DMS153 treated with DMSO at 0.1 percent for 48 hours (cell line): ENCODE data around the gene BCL2L11.
A peak's percentile ranks its signal among the peaks of the same experiment; 100 is the strongest.
"Not testable (repeated sequence)": the region's sequence is repeated elsewhere in the genome, so short reads cannot be mapped to it uniquely, and the experiment has no call there.

Experiments used
- DNase-seq: peaks from one replicate; lab custom pipeline; 2025; ENCODE audit not compliant: unreplicated experiment; lab: John Stamatoyannopoulos, UW

The BCL2L11 gene, protein sequence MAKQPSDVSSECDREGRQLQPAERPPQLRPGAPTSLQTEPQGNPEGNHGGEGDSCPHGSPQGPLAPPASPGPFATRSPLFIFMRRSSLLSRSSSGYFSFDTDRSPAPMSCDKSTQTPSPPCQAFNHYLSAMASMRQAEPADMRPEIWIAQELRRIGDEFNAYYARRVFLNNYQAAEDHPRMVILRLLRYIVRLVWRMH

DNA sequence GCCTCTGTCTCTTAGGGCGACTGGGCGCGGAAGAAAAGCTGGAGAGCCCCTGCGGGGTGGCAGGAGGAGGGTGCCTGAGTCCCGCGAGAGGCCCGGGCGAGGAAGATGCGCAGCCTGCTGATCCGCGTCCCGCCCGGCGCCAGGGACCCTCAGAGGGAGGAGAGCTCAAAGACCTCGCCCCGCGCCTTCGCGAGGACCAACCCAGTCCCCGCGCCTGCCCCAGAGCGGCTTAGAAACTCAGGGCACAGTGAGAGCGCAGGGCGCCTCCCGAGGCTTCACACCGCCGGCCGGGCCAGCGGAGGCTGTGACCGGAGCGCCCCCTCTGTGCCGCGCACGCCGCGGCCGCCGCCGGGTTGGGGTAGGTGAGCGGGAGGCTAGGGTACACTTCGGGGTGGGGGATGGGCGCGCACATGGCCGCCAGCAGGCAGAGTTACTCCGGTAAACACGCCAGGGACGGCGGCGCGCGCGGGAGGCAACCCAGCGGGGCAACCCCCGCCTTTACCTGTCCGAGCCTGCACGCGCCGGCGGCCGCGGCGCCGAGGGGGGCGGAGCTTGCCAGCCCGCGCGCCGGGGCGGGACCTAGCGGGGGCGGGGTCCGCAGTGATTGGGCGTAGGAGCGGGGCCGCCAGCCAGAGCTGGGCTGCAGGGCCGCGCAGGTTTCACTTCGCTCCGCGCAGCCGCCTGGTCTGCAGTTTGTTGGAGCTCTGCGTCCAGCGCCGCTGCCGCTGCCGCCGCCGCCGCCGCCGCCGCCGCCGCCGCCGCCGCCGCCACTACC is at the start of gene BCL2L11:
Gene BCL2L11 (plus strand): TSS at position 662 of the 775 bp plus-strand sequence. CDS start 2,832 bp downstream, outside the sequence.
- peak; percentile 91 for DNase-seq

DNA sequence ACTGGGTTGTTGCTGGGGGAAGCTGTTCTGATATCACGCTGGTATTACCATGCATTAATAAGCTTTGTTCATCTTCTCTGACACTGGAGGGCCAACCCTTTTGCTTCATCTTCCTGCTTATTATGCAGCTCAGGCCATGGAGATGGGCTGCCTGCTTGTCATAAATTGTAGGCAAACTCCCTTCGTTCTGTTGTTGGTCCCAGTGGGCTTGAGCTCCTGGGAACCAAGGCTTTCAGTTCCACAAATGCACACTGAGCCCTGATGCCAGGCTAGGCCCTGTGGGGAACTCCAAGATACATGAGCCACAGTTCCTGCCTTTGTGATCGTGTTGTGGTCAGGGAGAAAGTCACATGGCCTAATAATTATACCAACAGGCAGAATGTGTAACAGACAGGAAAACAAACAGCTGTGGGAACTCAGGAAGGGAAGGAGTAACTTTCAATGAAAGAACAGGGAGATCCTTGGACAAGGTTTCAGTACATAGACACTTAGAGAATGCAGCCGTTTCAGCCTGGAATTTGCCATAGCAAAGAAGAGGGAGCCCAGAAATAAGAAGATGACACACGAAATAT is 49.0 kb upstream of the BCL2L11 start:
- peak; percentile 33 for DNase-seq

DNA sequence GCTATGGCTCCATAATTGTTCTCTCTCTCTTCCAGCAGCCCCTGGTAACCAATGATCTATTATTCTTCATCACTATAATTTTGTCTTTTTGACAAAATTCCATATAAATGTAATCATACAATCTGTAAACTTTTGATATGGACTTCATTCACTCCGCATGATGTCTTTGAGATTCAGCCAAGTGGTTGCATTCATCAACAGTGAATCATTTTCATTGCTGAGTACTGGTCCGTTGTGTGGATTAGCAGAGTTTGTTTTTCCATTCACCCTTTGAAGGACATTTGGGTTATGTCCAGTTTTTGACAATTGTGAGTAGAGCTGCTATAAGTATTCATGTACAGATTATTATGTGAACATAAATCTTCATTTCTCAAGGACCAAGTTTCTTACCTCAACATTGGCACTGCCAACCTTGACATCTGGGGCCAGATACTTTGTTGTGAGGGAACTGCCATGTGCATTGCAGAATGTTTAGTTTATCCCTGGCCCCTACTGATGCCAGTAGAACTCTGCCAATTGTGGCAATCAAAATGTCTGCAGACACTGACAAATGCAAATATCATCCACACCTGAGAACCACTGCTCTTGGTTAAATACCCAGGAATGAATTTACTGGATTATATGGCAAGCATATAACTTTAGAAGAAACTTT is 48.4 kb upstream of the BCL2L11 start:
- no peak for DNase-seq

DNA sequence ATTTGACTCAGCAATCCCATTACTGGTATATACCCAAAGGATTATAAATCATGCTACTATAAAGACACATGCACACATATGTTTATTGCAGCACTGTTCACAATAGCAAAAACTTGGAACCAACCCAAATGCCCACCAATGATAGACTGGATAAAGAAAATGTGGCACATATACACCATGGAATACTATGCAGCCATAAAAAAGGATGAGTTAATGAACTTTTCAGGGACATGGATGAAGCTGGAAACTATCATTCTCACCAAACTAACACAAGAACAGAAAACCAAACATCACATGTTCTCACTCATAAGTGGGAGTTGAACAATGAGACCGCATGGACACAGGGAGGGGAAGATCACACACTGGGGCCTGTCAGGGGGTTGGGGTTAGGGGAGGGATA is 38.1 kb upstream of the BCL2L11 start:
- not testable (repeated sequence) for DNase-seq

DNA sequence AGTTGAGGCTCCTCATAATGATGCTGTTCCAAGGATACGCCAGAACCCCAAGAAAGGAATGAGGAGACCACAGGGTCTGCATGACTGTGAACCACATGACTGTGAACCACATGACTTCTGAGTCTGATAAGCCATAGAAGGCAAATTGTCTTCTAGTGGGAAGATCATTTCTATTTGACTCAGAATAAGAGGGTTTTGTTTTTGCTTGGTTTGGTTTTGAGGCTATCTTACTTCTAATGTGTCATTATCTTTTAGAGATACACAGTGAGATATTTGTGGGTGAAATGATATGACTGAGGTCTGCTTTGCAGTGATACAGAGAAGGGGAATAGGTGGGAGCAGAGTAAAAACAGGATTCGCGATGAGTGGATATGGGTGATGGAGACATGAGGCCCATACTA is 28.9 kb upstream of the BCL2L11 start:
- DNase-seq = no peak

DNA sequence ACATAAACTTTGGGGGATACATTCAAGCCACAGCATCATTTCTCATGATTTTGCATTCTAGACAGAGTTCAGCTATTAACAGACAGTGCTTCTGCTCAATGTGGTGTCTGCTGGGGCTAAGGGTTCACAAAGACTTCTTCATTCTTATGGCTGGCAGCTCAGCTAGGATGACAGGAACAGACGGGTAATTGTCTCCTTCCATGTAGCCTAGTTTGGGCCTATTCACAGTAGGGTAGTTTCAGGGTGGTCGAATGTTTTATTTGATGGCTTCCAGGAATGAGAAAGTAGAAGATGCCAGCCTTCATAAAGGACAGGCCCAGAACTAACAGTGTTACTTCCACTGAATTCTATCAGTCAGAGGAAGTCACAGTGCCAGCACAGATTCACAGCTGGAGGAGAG is 26.0 kb upstream of the BCL2L11 start:
- no peak for DNase-seq

DNA sequence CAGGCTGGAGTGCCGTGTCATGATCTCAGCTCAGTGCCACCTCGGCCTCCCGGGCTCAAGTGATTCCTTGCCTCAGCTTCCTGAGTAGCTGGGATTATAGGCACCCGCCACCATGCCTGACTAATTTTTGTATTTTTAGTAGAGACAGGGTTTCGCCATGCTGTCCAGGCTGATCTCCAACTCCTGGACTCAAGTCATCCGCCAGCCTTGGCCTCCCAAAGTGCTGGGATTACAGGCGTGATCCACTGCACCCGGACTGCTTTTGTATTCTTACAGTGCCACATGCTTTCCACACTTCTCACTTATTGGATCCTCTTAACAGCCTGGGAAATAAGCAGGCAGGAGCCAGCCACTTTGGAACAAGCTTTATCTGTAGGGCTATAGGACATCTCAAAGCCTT is 25.3 kb upstream of the BCL2L11 start:
- DNase-seq = no peak

DNA sequence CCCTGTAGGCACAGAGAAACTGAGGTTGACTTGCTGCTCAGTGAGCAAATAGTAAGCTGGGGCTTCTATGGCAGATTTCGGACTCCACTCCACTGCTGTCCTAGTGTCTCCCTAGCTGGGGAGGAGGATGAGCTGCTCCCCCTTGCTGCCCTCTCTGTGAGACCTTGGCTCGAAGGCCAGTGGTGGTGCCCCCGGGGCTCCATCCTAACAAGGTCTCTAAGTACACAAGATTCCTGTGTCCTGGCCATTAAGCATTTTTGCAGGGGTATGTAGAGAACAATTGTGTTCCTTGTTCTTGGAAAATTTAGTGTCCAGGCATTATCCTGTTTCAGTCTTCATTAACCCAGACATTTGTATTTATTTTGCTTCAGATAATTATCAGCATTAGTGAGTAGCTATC is 21.3 kb upstream of the BCL2L11 start:
- no peak for DNase-seq

DNA sequence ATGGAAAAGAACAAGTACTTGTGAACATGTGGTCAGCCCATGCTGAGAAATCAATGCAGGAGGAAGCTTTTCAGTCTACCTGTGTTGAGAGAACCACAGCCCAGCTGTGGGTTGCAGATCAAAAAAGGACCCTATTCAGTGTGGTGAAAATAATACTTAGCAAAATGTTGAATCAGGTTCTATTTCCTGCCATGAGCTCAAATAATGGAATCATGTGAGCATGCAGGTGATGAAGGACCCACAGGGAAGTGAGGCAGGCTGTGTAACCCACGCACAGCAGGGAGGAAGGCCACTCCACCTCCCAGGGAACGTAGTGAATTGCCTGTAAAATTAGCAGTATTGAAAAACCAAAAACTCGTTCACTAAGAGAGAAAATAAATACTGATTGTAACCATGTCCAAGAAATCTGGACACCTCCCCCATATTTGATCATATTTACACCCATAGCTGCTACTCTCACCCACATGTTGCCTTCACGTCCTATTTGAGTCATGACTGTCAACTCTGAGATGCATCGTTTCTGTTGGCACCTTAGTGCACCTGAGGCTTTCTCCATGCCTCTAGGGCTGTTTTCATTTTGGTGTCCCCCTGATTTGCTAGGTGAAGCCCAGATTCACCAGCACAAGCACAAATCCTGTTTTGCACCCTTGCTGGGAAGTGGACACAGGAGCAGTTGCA is 20.5 kb upstream of the BCL2L11 start:
- DNase-seq = no peak

DNA sequence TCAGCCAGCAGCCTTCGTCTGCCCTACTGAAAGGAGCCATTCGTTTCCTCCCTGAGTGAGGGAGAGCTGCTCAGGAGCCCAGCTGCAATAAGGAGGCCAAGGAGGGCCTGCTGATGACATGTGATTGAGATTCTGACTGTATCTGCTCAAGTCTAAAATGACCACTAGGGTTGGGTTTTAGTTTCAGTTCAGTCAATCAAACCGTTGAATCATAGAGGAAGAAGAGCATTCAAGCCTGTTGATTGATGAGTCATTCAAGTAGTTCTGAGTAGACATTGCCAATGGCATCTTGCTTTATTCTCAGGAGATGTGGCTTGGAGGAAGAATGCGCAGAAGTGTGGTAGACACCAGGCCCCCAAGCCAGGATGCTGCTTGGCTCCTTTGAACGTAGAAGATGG is 19.9 kb upstream of the BCL2L11 start:
- no peak for DNase-seq

DNA sequence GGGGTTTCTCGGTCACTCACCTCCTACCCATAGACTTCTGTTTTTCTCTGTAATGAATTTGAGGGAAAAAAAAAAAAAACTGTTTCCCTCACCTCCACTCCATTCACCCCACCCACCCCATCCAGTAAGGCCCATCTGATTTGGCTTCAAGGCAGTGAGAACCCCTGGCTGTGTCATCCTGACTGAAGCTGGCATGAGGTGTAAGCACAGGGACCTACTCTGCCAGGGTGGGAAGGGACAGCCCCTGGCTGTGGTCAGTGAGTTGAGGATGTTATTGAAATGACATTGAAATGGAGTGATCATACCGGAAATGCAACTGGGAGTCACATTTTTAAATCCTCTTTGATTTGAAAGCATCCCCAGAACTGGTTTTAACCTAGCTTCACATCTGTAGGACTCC is 19.1 kb upstream of the BCL2L11 start:
- DNase-seq = no peak

DNA sequence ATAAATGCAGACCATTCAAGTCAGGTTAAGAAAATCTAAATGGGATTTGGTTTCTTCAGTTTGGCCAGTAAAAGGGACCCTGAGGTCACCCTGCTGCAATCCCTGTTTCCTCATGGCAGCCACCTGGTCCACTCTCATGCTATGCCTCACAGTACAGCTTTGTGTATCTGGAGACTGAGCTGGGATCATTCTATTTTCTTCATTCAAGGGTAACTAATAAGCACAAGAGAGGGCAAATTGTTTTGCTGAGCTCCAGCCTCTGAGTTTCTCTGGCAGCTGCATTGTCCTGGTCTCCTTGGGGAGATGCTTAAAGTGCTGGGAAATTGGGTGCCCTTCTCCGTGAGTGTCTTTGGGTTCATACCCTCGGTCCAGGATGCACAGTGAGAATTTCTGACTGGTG is 18.5 kb upstream of the BCL2L11 start:
- no peak for DNase-seq

DNA sequence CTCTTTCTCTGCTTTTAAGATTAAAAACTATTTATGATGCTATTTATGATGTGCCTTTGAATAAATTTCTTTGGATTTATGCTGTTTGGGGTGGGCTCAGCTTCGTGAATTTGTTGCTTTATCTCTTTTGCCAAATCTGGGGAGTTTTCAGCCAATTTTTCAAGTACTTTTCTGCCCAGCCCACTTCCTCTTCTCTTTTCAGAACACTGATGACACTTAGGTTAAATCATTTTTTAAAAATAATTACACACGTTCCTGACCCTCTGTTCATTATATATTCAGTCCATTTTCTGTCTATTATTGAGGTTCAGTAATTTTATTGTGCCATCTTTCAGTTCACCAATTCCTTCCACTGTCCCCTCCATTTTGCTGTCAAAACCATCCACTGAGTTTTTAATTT is 14.8 kb upstream of the BCL2L11 start:
- DNase-seq = no peak

DNA sequence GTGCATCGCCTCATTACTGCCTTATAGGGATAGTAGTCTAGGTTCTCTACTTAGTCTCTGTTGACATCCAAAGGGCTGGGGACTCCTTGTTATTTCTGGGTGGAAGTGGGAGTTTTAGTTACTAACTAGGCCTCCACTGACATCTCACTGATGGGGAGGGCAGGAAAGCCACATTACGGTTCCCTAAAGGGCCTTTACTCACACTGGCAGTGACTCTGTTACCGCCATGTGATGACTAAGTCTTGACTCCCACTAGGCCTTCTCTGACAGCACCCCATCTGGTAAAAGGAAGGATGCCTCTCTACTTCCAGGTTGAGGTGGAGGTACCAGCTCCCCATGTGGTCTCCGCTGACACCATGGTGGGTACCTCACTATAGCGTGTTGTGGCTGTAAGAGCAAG is 14.0 kb upstream of the BCL2L11 start:
- DNase-seq = no peak

DNA sequence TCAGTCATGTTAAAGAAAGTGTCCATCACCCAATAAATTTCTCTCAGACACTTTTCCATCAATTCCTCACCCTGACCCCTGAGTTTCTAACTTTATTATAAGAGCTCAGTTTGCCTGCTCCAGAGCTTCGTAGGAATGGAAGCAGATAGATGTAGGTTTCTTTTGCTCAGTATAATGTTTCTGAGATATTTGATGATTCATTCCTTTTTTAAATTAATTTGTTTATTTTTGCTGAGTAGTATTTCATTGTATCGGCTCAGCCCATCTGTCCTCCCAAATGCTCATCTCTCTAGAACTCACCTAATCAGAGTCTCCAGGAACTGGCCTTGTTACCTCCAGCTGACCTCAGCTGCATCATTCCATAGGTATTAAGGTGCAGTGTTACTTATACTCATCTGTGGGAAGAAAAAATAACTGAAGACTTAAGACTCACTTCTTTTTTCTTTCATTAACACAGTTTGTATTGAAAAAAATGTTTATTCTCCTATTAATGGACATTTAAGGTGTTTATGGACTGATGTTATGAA is 11.9 kb upstream of the BCL2L11 start:
- DNase-seq = no peak

DNA sequence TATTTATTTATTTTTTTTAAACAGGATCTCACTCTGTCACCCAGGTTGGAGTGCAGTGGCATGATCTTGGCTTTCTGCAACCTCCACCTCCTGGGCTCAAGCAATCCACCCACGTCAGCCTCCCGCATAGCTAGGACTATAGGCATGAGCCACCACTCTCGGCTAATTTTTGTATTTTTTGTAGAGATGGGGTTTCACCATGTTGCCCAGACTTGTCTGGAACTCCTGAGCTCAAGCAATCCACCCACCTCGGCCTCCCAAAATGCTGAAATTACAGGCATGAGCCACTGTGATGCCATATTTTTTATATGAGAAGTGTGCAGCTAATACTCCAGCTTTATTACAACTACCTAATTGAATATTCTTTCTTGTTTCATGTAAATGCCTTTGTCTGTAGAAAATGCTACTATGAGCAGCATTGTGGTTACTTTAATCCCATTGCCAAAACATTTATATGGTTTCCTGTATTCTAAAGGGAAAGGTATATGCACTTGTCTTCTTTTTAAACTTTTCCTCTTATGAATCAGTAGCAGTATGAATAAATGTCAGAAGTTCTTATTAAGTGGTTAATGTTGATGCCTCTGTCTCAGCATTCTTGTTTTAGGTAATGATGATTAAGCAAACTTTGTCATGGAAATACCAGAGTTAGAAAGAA is 9.5 kb upstream of the BCL2L11 start:
- DNase-seq = no peak

DNA sequence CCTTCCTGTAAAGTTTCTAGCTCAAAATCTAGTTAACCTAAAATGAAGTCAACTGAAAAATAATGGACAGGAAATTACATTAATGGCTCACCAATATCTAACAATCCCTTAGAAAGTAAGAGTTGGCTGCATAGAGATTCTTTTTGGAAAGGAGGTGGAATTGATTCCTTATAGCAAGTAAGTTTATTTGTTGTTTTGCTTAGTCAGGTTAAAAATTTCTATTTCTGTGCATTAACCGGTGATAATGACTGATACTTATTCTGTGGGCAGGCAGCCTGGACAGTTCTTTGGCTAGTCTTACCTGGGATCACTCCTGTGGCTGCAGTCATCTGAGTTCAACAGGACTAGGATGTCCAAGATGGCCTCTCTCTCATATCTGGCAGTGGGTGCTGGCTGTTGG is 6.9 kb upstream of the BCL2L11 start:
- no peak for DNase-seq

DNA sequence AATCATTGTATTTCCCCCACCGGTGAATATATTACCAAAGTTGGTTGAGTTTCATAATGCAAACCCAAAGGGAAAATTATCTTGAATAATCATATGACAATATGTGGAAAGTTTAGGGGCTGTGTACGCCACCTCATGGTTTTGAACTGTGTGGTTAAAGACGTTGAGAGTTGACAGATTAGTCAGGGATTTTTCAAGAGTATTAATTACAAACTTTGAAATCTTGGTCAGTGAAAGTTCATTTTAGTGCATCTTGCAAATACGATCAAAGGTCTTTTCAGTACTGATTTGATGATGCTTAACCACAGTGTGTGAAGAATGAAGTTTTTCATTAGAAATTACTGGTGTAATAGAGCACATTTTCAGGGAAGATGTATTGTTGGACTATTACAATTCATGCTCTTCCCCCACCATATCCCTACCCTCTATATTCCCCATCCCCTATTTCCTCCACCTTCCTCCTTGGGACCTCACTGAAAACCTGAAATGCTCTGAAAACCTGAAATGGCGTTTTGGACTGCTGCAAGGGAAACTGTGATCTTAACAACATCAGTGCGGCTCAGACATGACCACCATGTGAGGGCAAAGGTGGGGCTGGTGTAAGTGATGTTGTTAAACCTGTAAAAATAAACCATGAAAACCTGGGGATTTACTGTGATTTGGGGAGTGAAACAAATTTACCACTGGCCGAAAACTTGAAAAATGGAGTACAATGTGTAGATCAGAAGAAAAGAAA is 4.5 kb upstream of the BCL2L11 start:
- no peak for DNase-seq

DNA sequence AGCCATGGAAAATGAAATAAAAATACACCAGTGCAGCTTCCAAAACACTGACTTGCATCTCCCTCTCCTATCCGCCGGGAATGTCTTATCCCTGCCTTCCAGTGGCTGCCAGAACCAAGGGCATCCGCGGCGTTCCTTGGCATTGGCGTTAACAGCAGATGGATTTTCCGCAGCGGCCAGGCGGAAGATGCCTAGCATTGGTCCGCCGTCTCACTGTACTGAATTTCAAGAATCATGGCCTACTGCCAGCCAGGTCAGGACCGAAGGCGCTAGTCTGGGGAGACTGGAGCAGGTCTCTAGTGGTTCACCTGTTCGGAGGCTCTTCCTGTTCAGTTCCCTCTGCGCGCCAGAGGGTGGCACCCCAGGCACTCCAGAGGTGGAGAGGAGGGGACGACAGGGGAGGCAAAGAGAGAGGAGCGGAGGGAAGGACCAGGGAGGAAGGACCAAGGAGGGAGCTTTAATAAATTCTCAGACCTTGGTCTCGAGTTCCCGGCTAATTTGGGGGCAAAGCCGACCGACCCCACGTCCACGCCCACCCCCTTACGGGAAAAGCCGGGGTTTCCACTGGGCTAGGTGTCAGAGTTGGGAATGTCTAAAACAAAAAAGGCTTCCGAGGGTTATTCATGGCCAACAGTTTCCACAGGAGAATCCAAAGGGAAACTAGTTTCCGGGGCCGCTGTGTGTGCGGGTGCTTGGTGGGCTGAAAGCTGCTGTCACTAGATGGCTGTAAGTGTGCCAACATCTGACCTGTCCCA is 3.7 kb upstream of the BCL2L11 start:
- peak; percentile 91 for DNase-seq
